ENCODE data around the gene CTNNA3.

CTNNA3 gene

DNA sequence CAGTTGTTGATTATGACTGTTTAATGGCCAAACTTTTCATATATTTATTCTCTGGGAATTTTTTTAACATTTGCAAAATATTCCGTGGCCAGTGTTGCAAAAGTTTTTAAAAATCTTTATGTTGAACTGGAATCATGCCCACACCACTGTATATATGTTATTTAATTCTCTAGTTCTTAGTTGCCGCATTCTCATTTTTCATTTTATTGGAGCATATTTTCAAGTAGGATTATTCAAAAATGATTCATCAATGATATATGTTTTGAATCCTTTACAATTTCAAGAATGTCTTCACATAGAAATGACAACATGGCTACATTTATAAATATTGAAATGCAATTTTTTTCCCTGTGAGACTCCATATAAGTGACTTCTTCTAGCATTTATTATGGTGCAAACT lies 958.8 kb downstream of the CTNNA3 start:
- Histone ChIP-seq H3K4me3 (ENCODE audit: insufficient read depth, low read length, poor library complexity, severe bottlenecking) (no peak overlapping the region), H3K9ac (ENCODE audit: low read length) (no peak overlapping the region)
- TF ChIP-seq, protein P1, sequence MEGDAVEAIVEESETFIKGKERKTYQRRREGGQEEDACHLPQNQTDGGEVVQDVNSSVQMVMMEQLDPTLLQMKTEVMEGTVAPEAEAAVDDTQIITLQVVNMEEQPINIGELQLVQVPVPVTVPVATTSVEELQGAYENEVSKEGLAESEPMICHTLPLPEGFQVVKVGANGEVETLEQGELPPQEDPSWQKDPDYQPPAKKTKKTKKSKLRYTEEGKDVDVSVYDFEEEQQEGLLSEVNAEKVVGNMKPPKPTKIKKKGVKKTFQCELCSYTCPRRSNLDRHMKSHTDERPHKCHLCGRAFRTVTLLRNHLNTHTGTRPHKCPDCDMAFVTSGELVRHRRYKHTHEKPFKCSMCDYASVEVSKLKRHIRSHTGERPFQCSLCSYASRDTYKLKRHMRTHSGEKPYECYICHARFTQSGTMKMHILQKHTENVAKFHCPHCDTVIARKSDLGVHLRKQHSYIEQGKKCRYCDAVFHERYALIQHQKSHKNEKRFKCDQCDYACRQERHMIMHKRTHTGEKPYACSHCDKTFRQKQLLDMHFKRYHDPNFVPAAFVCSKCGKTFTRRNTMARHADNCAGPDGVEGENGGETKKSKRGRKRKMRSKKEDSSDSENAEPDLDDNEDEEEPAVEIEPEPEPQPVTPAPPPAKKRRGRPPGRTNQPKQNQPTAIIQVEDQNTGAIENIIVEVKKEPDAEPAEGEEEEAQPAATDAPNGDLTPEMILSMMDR (IDR thresholded peaks at IDR 0.05; ENCODE audit: insufficient read depth, low read length, poor library complexity, severe bottlenecking), result no peak
- no peak for TF ChIP-seq EZH2phosphoT487 (conservative IDR thresholded peaks at IDR 0.05; ENCODE audit: low read length)

DNA sequence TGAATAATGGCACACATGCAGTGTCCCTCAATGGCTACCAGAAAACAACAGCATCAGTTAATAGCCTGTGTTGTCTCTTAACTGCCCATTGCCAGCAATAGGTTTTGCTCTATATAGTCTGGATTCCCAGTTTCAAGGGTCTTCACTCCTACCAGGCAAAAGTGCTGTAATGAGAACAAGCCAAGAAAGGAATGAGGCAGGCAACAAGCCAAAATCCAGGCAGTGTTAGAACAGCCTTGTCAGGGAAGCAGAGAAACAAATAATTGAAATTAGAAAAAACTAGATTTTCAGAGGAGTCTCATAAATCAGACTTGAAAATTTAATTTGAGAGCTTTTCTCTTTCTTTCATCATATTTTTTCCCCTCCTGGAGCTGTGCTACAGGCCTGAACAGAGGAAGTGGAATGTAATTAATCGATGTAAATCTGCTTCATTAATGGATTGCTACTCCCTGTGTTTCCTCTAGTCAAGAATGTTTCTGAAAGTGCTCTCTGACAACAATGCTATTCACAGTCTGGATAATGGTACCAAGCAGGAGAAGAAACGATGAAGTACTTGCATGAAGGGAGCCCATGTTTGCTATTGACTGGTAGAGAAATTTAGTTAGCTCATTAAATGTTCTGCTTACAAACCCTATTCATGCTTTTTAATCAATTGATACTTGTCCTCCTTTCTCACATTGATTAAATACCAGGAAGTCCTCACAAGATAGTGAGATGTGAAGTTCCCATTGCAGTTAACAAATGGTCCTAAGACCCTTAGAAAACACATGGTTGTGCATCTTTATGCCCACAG lies 972.2 kb downstream of the CTNNA3 start:
- Histone ChIP-seq H3K9me2 (replicated peaks; ENCODE audit: insufficient read depth, low read length) (no peaks in the 10 kb centered on the region), H3K9ac (ENCODE audit: low read length) (no peak overlapping the region), H3K36me3 (ENCODE audit: low read length) (no peaks in the 10 kb centered on the region), H3K4me3 (ENCODE audit: insufficient read depth, low read length, poor library complexity, severe bottlenecking) (no peak overlapping the region), H3K27me3 (ENCODE audit: low read length) (no peaks in the 10 kb centered on the region), H4K20me1 (ENCODE audit: low read depth, low read length) (no peaks in the 10 kb centered on the region), H3K4me2 (ENCODE audit: low read depth, low read length, poor library complexity, severe bottlenecking) (no peak overlapping the region), H3K79me2 (ENCODE audit: insufficient read depth, low read length) (no peaks in the 10 kb centered on the region), H3F3A (ENCODE audit: insufficient read depth) (no peaks in the 10 kb centered on the region), H2AFZ (ENCODE audit: low read depth, low read length, severe bottlenecking) (no peak overlapping the region), H3K9me3 (ENCODE audit: insufficient read depth, low read length) (no peaks in the 10 kb centered on the region), H3K27ac (ENCODE audit: low read depth, low read length) (no peak overlapping the region)
- TF ChIP-seq, protein P1 (IDR thresholded peaks at IDR 0.05; ENCODE audit: insufficient read depth, low read length, poor library complexity, severe bottlenecking), result no peak
- no peak for TF ChIP-seq EZH2phosphoT487 (conservative IDR thresholded peaks at IDR 0.05; ENCODE audit: low read length)

More for the DNA sequence above, 958.8 kb downstream of the CTNNA3 start:
- Histone ChIP-seq H2AFZ (ENCODE audit: low read depth, low read length, severe bottlenecking) (no peak overlapping the region), H4K20me1 (ENCODE audit: low read depth, low read length) (no peaks in the 10 kb centered on the region), H3K27ac (ENCODE audit: low read depth, low read length) (no peak overlapping the region), H3K4me2 (ENCODE audit: low read depth, low read length, poor library complexity, severe bottlenecking) (no peak overlapping the region), H3F3A (ENCODE audit: insufficient read depth) (no peaks in the 10 kb centered on the region), H3K36me3 (ENCODE audit: low read length) (no peaks in the 10 kb centered on the region; the same call in 1 of the 2 replicates), H3K27me3 (ENCODE audit: low read length) (no peaks in the 10 kb centered on the region), H3K79me2 (ENCODE audit: insufficient read depth, low read length) (no peaks in the 10 kb centered on the region), H3K9me2 (replicated peaks; ENCODE audit: insufficient read depth, low read length) (no peaks in the 10 kb centered on the region), H3K9me3 (ENCODE audit: insufficient read depth, low read length) (no peaks in the 10 kb centered on the region)

DNA sequence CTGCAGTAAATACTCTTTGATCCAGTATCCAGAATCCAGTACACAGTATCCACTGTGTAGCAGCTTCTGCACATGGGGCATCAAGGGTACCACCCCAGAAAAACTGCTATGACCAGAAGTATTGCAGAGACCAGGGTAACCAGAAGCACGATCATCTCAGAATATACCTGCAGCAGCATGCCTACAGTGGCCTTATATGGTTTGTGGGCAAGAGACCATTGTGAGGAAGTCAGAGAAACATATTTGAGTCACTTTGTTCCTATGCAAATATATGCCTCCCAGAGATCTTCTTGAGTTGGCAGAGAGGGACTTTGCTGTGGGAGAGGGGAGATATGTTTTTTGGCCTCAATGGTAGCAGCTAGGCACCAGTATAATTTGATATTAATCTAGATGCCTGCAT lies 976.5 kb downstream of the CTNNA3 start:
- H3K4me3 ChIP-seq (ENCODE audit: insufficient read depth, low read length, poor library complexity, severe bottlenecking), result no peak overlapping the region
- H3K9ac ChIP-seq (ENCODE audit: low read length), result no peak overlapping the region
- no peak overlapping the region for H3K27ac ChIP-seq (ENCODE audit: low read depth, low read length)
- H3K36me3 ChIP-seq (ENCODE audit: low read length), result no peaks in the 10 kb centered on the region
- H4K20me1 ChIP-seq (ENCODE audit: low read depth, low read length), result no peaks in the 10 kb centered on the region
- no peak overlapping the region for H3K4me2 ChIP-seq (ENCODE audit: low read depth, low read length, poor library complexity, severe bottlenecking)
- H2AFZ ChIP-seq (ENCODE audit: low read depth, low read length, severe bottlenecking), result no peak overlapping the region
- H3F3A ChIP-seq (ENCODE audit: insufficient read depth), result no peaks in the 10 kb centered on the region
- no peak for TF ChIP-seq EZH2phosphoT487 (conservative IDR thresholded peaks at IDR 0.05; ENCODE audit: low read length)
- TF ChIP-seq, protein P1 (IDR thresholded peaks at IDR 0.05; ENCODE audit: insufficient read depth, low read length, poor library complexity, severe bottlenecking), result no peak
- H3K9me3 ChIP-seq (ENCODE audit: insufficient read depth, low read length), result no peaks in the 10 kb centered on the region
- H3K27me3 ChIP-seq (ENCODE audit: low read length), result no peaks in the 10 kb centered on the region
- H3K9me2 ChIP-seq (replicated peaks; ENCODE audit: insufficient read depth, low read length), result no peaks in the 10 kb centered on the region
- no peaks in the 10 kb centered on the region for H3K79me2 ChIP-seq (ENCODE audit: insufficient read depth, low read length)
